Measurements from ENCODE around the gene GABBR2.

GABBR2 gene

GRCh38 chr9:98547606-98548005 lies 161.1 kb downstream of the GABBR2 start:
- no peak overlapping the region for H3K27ac ChIP-seq (ENCODE audit: low read depth, low read length)
- H3K9me3 ChIP-seq (ENCODE audit: low read length) = no peaks in the 10 kb centered on the region
- no peaks in the 10 kb centered on the region for H3K4me1 ChIP-seq (ENCODE audit: insufficient read depth, low read length)
- H3K36me3 ChIP-seq (ENCODE audit: insufficient read depth, low read length) = no peaks in the 10 kb centered on the region
- no peak overlapping the region for H3K4me3 ChIP-seq (ENCODE audit: low read depth in 1 of 2, low read length in 2 of 2)
- H3K27me3 ChIP-seq (ENCODE audit: control insufficient read depth in 1 of 2, insufficient read depth in 2 of 2, low read length in 2 of 2) = no peaks in the 10 kb centered on the region
- H3K9ac ChIP-seq (ENCODE audit: low read length) = no peak overlapping the region

GRCh38 chr9:98545021-98545420 lies 163.7 kb downstream of the GABBR2 start:
- Histone ChIP-seq H3K9me3 (ENCODE audit: low read length) (no peaks in the 10 kb centered on the region), H3K9ac (ENCODE audit: low read length) (no peak overlapping the region), H3K27me3 (ENCODE audit: control insufficient read depth in 1 of 2, insufficient read depth in 2 of 2, low read length in 2 of 2) (no peaks in the 10 kb centered on the region), H3K4me1 (ENCODE audit: insufficient read depth, low read length) (no peaks in the 10 kb centered on the region), H3K4me3 (ENCODE audit: low read depth in 1 of 2, low read length in 2 of 2) (no peak overlapping the region), H3K27ac (ENCODE audit: low read depth, low read length) (no peak overlapping the region), H3K36me3 (ENCODE audit: insufficient read depth, low read length) (no peaks in the 10 kb centered on the region)

- Histone ChIP-seq H3K4me1 (ENCODE audit: insufficient read depth, low read length) (no peaks in the 10 kb centered on the region), H3K4me3 (ENCODE audit: low read depth in 1 of 2, low read length in 2 of 2) (no peak overlapping the region), H3K9ac (ENCODE audit: low read length) (no peak overlapping the region), H3K27me3 (ENCODE audit: control insufficient read depth in 1 of 2, insufficient read depth in 2 of 2, low read length in 2 of 2) (no peaks in the 10 kb centered on the region), H3K27ac (ENCODE audit: low read depth, low read length) (no peak overlapping the region), H3K9me3 (ENCODE audit: low read length) (no peaks in the 10 kb centered on the region), H3K36me3 (ENCODE audit: insufficient read depth, low read length) (no peaks in the 10 kb centered on the region)
Measured at GRCh38 chr9:98541684-98542230, 167.0 kb downstream of the GABBR2 start.

- no peak overlapping the region for H3K27ac ChIP-seq (ENCODE audit: low read depth, low read length)
- H3K36me3 ChIP-seq (ENCODE audit: insufficient read depth, low read length) = no peaks in the 10 kb centered on the region
- H3K9me3 ChIP-seq (ENCODE audit: low read length) = no peaks in the 10 kb centered on the region
- no peak overlapping the region for H3K9ac ChIP-seq (ENCODE audit: low read length)
- no peak overlapping the region for H3K4me3 ChIP-seq (ENCODE audit: low read depth in 1 of 2, low read length in 2 of 2)
- H3K4me1 ChIP-seq (ENCODE audit: insufficient read depth, low read length) = no peaks in the 10 kb centered on the region
- H3K27me3 ChIP-seq (ENCODE audit: control insufficient read depth in 1 of 2, insufficient read depth in 2 of 2, low read length in 2 of 2) = no peaks in the 10 kb centered on the region
Measured at GRCh38 chr9:98540476-98540875, 168.3 kb downstream of the GABBR2 start.

- H3K36me3 ChIP-seq (ENCODE audit: insufficient read depth, low read length) = no peaks in the 10 kb centered on the region
- no peaks in the 10 kb centered on the region for H3K27me3 ChIP-seq (ENCODE audit: control insufficient read depth in 1 of 2, insufficient read depth in 2 of 2, low read length in 2 of 2)
- no peak overlapping the region for H3K4me3 ChIP-seq (ENCODE audit: low read depth in 1 of 2, low read length in 2 of 2)
- H3K9me3 ChIP-seq (ENCODE audit: low read length) = no peaks in the 10 kb centered on the region
- no peak overlapping the region for H3K27ac ChIP-seq (ENCODE audit: low read depth, low read length)
- H3K9ac ChIP-seq (ENCODE audit: low read length) = no peak overlapping the region
- no peaks in the 10 kb centered on the region for H3K4me1 ChIP-seq (ENCODE audit: insufficient read depth, low read length)
Measured at GRCh38 chr9:98539954-98540353, 168.8 kb downstream of the GABBR2 start.

GRCh38 chr9:98538626-98539031 lies 170.1 kb downstream of the GABBR2 start:
- no peaks in the 10 kb centered on the region for H3K36me3 ChIP-seq (ENCODE audit: insufficient read depth, low read length)
- no peaks in the 10 kb centered on the region for H3K9me3 ChIP-seq (ENCODE audit: low read length)
- no peak overlapping the region for H3K4me3 ChIP-seq (ENCODE audit: low read depth in 1 of 2, low read length in 2 of 2)
- H3K9ac ChIP-seq (ENCODE audit: low read length) = no peak overlapping the region
- H3K4me1 ChIP-seq (ENCODE audit: insufficient read depth, low read length) = no peaks in the 10 kb centered on the region
- no peak overlapping the region for H3K27ac ChIP-seq (ENCODE audit: low read depth, low read length)
- H3K27me3 ChIP-seq (ENCODE audit: control insufficient read depth in 1 of 2, insufficient read depth in 2 of 2, low read length in 2 of 2) = no peaks in the 10 kb centered on the region

GRCh38 chr9:98538203-98538602 lies 170.5 kb downstream of the GABBR2 start:
- no peaks in the 10 kb centered on the region for H3K27me3 ChIP-seq (ENCODE audit: control insufficient read depth in 1 of 2, insufficient read depth in 2 of 2, low read length in 2 of 2)
- H3K4me1 ChIP-seq (ENCODE audit: insufficient read depth, low read length) = no peaks in the 10 kb centered on the region
- no peak overlapping the region for H3K27ac ChIP-seq (ENCODE audit: low read depth, low read length)

GRCh38 chr9:98536542-98537173 lies 172.1 kb downstream of the GABBR2 start:
- no peaks in the 10 kb centered on the region for H3K9me3 ChIP-seq (ENCODE audit: low read length)
- H3K9ac ChIP-seq (ENCODE audit: low read length) = no peak overlapping the region
- H3K27me3 ChIP-seq (ENCODE audit: control insufficient read depth in 1 of 2, insufficient read depth in 2 of 2, low read length in 2 of 2) = no peaks in the 10 kb centered on the region
- no peak overlapping the region for H3K4me3 ChIP-seq (ENCODE audit: low read depth in 1 of 2, low read length in 2 of 2)
- no peaks in the 10 kb centered on the region for H3K4me1 ChIP-seq (ENCODE audit: insufficient read depth, low read length)
- no peak overlapping the region for H3K27ac ChIP-seq (ENCODE audit: low read depth, low read length)
- no peaks in the 10 kb centered on the region for H3K36me3 ChIP-seq (ENCODE audit: insufficient read depth, low read length)

More at GRCh38 chr9:98538203-98538602, 170.5 kb downstream of the GABBR2 start:
- Histone ChIP-seq H3K9me3 (ENCODE audit: low read length) (no peaks in the 10 kb centered on the region), H3K36me3 (ENCODE audit: insufficient read depth, low read length) (no peaks in the 10 kb centered on the region), H3K4me3 (ENCODE audit: low read depth in 1 of 2, low read length in 2 of 2) (no peak overlapping the region), H3K9ac (ENCODE audit: low read length) (no peak overlapping the region)

GRCh38 chr9:98533866-98534265 lies 174.9 kb downstream of the GABBR2 start:
- no peaks in the 10 kb centered on the region for H3K36me3 ChIP-seq (ENCODE audit: insufficient read depth, low read length)
- H3K27ac ChIP-seq (ENCODE audit: low read depth, low read length) = no peak overlapping the region
- no peak overlapping the region for H3K9ac ChIP-seq (ENCODE audit: low read length)
- H3K4me3 ChIP-seq (ENCODE audit: low read depth in 1 of 2, low read length in 2 of 2) = no peak overlapping the region
- H3K27me3 ChIP-seq (ENCODE audit: control insufficient read depth in 1 of 2, insufficient read depth in 2 of 2, low read length in 2 of 2) = no peaks in the 10 kb centered on the region
- no peaks in the 10 kb centered on the region for H3K9me3 ChIP-seq (ENCODE audit: low read length)
- H3K4me1 ChIP-seq (ENCODE audit: insufficient read depth, low read length) = no peaks in the 10 kb centered on the region

- no peak overlapping the region for H3K27ac ChIP-seq (ENCODE audit: low read depth, low read length)
- H3K27me3 ChIP-seq (ENCODE audit: control insufficient read depth in 1 of 2, insufficient read depth in 2 of 2, low read length in 2 of 2) = no peaks in the 10 kb centered on the region
- H3K9me3 ChIP-seq (ENCODE audit: low read length) = no peaks in the 10 kb centered on the region
- H3K9ac ChIP-seq (ENCODE audit: low read length) = no peak overlapping the region
- no peak overlapping the region for H3K4me3 ChIP-seq (ENCODE audit: low read depth in 1 of 2, low read length in 2 of 2)
- H3K4me1 ChIP-seq (ENCODE audit: insufficient read depth, low read length) = no peaks in the 10 kb centered on the region
- no peaks in the 10 kb centered on the region for H3K36me3 ChIP-seq (ENCODE audit: insufficient read depth, low read length)
Measured at GRCh38 chr9:98533132-98533531, 175.6 kb downstream of the GABBR2 start.

GRCh38 chr9:98532574-98532973 lies 176.2 kb downstream of the GABBR2 start:
- Histone ChIP-seq H3K4me3 (ENCODE audit: low read depth in 1 of 2, low read length in 2 of 2) (no peak overlapping the region), H3K9me3 (ENCODE audit: low read length) (no peaks in the 10 kb centered on the region), H3K36me3 (ENCODE audit: insufficient read depth, low read length) (no peaks in the 10 kb centered on the region), H3K27me3 (ENCODE audit: control insufficient read depth in 1 of 2, insufficient read depth in 2 of 2, low read length in 2 of 2) (no peaks in the 10 kb centered on the region), H3K4me1 (ENCODE audit: insufficient read depth, low read length) (no peaks in the 10 kb centered on the region), H3K27ac (ENCODE audit: low read depth, low read length) (no peak overlapping the region), H3K9ac (ENCODE audit: low read length) (no peak overlapping the region)

GRCh38 chr9:98532147-98532546 lies 176.6 kb downstream of the GABBR2 start:
- Histone ChIP-seq H3K4me1 (ENCODE audit: insufficient read depth, low read length) (no peaks in the 10 kb centered on the region), H3K9me3 (ENCODE audit: low read length) (no peaks in the 10 kb centered on the region), H3K36me3 (ENCODE audit: insufficient read depth, low read length) (no peaks in the 10 kb centered on the region), H3K27ac (ENCODE audit: low read depth, low read length) (no peak overlapping the region), H3K4me3 (ENCODE audit: low read depth in 1 of 2, low read length in 2 of 2) (no peak overlapping the region), H3K9ac (ENCODE audit: low read length) (no peak overlapping the region), H3K27me3 (ENCODE audit: control insufficient read depth in 1 of 2, insufficient read depth in 2 of 2, low read length in 2 of 2) (no peaks in the 10 kb centered on the region)
